HG03378 (cell line): ENCODE data around the gene IVD.

Experiments used
- ATAC-seq: cut with Tn5 transposase; IDR thresholded peaks from one replicate; pipeline ENCODE4 v1.9.1; 2021; ENCODE audit warnings: mild to moderate bottlenecking, moderate library complexity; ENCODE audit not compliant: unreplicated experiment

IVD gene

DNA sequence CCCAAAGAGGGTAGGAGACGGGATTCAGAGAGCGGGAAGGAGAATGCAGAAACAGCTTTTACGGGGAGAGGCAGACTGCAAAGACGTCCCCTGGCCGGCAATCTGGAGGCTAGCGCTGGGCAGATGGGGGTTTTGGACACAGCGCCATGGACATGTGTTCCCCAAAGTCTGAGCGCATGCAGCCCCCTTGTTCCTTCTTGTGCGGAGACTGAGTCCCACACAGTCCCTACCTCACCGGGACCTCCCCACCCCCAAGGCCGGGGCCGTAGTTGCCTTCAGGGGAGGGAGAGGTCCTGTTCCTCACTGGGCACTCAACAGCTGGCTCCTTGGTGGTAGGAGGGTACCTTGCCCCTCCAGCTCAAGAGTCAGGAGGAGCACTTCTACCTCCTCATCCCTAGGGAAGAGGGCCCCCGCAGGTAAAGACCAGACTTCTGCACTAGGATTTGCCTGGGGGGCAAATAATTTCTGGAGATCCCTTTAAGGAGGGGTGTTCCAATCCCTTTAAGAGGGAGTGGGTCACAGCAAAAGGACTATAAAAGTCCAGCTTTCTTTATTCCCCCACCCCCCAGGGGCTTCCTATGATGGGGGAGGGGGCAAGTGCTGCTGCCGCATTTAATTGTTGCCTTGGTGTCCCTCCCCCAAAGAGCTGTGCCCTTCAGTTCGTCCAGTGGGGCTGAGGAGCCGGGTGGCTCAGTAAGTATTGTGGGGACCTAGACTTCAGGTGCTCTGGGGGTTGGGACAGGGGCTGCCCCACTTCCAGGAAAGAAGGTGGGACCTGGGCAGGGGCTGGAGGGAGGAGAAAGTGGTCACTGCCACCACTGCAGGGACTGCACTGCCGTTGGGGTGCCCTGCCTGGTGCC is 31.5 kb downstream of the IVD start:
- ATAC-seq: no peak

DNA sequence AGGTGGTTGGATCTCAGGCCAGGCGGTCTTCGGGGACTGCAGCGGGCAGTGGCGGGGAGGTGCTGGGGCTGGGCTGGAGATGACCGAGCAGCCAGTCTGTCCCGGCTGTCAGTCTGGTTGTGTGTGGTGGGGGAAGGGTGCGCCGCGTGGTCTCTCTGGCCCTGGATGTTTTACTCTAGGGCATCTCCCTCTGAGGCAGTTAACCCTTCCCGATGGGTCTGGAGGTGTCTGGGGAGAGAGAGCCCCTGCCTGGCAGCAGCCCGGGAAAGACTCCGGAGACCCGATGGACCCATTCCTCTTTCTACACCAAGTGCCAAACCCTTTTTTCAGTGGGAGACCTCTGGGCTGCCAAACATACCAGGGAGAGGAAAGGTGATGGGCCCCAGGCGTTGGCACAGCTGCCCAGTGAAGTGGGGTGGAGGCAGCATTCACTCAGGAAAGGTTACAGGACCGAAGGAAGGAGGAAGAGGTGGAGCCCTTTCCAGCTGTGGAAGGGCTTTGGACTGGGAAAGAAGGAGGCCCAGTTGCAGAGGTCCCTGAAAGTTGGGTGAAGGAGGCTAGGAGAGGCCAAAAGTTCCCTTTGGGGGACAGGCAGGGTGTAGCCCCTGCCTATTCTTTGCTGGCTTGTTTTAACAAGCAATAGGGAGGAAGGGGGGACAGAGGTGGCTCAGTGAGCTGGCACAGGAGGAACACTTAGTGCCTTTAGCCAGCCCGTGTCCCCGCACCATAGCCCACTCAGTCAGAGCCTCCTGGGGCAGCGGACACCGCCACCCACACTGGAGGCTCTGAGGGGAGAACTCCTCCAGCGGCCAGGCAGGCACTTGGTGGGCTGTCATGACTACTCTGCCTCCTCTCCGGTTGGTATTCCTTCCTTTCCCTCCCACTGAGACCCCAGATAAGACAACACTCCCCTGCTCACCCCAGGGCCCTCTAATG is 32.4 kb downstream of the IVD start:
- ATAC-seq: no peak

DNA sequence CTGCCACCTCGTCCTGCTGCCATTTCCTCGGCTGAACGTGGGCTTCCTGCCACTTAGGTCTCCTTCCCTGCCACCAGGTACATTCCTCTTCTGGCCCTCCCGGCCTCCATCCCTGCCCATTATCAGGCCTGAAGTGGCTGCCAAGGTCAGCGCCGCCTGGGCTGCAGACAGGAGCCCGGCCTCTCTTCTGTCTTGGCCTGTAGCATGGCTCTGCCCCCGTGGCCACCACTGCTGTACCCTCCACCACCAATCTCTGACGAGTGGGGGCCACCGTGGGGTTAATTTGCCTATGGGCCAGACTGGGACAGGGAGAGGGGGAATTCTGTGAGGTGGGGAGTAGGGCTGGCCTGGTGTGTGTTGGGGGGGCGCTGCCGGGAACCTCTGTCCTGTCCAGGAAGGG is 33.1 kb downstream of the IVD start:
- no peak for ATAC-seq

DNA sequence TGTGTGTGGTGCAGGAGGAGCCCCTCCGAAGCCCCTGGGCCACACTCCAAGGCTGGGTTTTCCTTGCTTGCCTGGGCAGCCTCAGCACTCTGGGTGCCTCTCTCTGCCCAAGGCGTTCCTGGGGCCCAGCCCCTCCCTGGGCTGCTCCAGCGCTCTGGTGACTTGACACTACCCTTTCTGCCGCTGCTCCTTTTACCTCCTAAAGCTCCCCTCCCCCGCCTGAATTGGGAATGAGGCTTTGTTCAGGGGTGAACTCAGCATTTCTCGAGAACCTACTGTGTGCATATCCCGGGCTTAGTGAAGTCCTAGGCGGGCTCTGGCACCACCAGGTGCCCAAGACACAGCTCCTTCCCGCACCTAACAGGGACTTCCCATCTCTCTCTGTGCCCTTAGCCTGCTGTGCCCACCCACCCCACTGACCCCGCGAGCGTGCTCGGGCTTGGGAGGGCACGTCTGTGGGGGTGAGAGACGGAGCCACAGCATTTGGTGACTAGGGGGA is 33.9 kb downstream of the IVD start:
- ATAC-seq: no peak

DNA sequence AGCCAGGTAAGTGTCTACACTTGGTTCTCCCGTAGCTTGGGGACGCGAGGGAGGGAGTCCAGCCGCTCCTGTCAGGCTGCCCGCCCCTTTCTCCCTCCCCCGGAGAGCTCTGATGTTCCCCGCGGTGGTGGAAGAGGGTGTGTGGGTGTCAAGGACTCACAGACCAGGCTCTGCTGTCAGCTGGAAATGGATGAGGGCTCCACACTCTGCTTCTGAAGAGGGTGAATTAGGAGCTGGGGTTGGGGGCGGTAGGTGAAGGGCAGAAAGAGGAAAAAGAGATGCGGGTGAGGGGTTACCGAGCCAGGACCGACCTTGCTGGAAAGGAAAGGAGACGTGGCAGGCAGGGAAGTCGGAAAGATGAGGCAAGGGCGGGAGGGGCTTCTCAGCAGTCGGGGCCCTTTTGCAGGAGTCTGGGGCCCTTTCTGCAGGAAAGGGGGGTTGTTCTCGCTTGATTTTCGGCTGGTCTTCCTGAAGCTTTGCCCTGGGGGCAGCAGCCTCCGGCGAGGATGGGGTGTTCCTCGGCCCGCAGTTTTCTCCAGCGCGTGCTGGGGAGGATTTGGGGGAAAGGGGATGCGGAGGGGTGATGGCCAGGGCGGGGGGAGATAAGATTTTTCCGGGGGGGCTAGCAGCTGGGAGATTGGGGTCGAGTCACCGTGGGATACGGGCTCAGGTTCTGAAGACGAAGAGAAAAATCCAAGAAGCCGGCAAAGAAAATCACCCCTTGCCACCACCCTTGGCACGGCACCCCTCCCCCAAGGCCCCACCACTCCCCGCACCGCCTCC is 34.6 kb downstream of the IVD start:
- no peak for ATAC-seq

DNA sequence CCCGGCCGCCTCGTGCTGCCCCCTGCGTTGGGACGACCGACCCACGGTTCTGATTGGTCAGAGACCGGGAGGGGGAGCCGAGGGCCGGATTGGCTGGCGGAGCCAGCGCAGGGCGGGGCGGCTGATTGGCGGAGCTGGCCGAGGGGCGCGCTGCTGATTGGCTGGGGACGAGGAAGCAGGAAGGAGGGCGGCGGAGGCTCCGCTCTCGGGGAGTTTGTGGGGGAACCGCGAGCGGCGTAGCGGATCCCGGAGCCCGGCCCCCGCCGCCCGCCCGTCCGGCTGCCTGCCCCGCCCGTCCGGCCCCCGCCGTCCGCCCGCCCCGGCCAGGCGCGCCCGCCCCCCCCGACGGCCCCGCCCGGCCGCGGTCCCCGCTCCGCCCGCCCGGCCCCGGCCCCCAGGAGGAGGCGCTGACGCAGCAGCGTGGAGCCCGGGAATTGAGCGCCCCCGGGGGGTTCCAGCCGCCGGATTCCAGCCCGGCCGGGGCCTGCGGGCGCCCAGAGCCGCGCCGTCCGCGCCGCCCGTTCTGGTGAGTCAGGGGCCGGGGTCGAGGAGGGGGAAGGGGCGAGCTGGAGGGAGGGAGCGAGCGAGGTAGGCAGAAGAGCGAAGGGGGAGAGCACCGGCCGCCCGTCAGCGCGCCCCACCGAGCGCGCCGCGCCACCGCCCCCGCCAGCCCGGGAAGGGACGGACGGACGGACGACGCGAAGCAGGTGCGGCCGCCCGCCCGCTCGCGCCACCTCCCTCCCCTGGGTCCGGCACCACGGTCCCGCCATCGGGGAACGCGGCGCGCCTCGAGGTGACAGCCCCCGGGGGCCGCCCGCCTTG is 35.4 kb downstream of the IVD start, which contains the start of gene BAHD1:
BAHD1 (plus strand) TSS at position 211 of the 822 bp plus-strand sequence. CDS start 17,512 bp downstream, outside the sequence.
- ATAC-seq: peak; percentile 78

DNA sequence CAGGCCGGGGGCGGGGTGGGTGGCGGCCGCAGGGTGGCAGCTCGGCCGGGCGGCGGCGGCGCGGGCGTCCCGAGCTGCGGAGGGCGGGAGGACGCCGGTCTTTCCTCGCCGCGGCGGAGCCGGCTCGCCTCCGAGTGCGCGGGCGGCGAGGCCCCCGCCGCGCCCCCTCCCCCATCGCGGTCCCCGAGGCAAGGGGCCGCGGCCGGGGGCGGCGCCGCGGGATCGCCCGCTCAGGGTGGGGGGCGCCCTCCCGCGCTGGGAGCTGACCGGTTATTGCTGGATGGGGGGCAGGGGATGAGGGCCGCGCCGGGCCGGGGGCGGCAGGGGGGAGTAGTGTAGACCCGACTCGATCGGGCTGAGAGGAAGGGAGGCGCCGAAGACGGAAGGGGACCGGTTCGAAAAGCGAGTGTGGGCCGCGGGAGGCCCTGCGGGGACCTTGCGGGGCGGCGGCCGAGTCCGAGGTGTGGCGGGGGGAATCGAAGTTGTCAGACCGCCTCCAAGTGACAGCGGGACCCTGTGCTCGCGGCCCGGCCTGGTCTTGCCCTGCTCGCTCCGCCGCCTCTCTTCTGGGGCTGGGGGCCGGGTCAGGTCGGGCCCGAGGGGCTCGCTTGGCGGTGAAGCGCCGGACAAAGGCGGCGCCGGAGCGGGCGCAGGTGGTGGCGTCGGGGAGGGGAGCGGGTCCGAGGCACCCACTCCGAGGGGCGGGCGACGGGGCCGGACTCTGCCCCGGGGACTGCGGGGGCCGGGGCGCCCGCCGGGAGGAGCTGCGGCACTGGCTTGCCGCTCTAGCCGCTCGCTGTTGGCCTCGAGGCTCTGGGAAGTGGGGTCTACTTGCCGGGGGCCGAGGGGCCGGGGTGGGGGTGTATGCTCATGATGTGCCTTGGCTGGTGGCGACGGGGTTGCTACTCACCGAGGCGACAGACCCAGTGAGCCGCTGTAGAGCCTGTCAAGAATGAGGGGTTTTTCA is 36.3 kb downstream of the IVD start:
- no peak for ATAC-seq

DNA sequence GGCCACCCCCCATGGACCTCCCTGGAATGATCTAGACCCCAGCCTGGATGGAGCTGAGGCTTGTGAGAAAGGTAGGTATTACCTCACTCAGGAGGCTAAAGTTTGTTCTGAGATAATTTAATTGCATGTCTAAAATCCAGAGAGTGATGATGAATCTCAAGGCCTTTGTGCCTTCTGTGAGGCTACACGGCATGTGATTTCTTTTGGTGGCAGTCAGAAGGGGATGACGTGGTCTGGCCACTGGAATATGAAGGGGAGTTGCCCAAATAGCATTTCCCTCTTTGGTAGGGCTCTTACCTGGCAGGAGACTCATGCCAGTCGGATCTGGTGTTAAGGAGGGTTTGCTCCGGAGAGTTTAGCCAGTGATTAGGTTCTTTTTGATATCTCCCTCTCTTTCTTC is 37.7 kb downstream of the IVD start:
- ATAC-seq: no peak

DNA sequence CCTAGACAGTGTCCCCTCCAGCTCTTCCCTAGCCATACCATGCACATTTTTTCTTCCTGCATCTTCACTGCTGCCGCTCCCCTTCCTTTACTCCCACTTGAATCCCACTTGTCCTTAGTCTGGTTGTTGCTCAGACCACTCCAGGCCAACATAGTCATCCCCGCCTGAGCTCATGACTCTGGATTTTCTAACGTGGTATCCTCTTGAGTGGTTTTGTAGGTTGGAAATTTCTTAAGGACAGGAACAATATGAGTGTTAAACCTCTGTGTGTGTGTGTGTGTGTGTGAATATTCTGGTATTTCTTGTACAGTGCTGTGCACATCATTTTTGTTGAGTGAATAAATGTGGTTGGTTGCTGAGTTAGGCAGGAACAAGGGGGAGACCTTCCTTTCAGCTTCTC is 38.3 kb downstream of the IVD start:
- ATAC-seq: no peak

DNA sequence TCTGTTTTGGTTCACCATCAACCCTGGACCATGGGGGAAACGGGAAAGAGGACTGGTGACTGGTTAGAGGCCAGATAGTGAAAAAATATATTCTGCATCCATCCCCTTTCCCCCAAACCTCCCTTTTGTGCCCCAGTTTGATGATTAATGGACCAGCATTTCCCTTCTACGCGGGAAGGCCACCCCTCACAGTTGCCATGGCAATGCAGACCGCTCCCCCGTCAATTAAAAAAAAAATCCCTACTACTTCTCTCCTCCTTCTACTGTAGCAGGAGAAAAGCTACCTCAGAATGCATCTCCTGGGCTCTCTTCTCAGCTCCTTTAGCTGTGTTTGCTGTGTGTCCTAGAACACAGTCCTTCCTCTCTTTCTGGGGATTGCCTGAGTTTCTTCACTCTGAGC is 39.1 kb downstream of the IVD start:
- no peak for ATAC-seq

DNA sequence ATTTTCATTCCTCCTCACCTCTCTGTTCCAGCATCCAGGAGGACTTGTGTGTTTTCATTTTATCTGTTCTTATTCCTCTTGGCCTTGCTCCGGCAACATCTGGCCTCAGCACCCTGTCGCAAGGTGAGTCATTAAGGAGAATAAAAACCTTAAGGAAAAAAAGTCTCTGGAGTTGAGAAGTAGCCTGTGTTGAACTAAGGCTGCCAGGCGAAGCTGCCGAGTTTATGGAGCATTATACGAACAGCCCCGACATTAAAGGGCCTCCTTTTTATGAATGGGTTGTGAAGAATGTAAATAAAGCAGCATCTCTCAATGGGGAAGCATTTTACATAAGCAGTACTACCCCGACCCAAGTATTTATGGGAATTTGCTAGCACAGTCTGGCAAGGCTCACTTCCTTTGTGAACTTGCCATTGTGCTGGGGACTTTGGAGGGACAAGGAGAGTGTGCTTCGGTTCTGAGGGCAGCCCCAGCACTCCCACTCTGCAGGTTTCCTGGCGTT is 39.9 kb downstream of the IVD start:
- ATAC-seq: no peak

DNA sequence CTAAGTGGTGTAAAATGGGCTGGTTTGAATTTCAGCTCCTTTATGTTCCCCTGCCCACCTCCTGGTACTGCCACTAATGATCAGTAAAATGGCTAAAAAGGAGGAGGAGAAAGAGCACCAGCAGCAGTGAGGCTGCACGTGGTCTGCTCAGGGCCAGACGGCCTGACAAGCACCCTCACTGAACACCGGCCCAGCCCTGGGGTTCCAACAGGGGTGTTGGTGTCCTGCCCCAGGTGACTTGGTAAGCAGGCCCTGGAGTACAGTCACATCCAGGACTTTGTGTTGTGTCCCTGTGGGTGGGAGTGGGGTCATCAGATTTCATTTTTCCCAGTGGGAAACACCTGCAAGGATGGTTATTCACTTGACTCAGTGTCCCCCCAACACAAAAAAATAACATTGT is 40.5 kb downstream of the IVD start:
- no peak for ATAC-seq

DNA sequence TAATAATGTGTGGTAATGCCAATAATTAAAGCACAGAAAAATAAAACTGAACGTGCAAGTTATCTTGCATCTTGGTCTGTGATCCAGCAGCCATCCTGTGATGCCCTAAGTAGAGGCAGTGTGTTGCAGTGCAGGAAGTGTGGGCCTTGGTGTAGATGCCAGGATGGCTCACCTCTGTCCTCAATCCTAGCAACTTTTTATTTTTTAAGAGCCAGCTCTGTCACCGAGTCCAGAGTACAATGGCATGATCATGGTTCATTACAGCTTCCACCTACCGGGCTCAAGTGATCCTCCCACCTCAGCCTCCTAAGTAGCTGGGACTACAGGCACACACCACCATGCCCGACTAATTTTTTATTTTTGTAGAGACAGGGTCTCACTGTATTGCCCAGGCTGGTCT is 42.8 kb downstream of the IVD start:
- no peak for ATAC-seq

DNA sequence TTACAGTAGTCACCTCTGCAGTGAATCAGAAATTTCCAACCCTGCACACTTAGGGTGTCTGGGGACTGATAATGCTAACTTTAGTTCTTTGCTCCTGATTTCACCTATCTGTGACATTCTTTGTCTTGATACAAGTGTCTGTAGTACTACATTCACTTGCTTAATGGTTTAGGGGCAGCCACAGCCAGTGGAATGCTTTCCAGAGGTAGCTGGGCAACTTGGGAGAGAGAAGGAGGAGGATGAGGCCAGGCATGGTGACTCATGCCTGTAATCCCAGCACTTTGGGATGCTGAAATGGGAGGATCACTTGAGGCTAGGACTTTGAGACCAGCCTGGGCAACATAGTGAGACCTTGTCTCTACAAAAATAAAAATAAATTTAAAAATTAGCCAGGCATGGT is 43.7 kb downstream of the IVD start:
- no peak for ATAC-seq

DNA sequence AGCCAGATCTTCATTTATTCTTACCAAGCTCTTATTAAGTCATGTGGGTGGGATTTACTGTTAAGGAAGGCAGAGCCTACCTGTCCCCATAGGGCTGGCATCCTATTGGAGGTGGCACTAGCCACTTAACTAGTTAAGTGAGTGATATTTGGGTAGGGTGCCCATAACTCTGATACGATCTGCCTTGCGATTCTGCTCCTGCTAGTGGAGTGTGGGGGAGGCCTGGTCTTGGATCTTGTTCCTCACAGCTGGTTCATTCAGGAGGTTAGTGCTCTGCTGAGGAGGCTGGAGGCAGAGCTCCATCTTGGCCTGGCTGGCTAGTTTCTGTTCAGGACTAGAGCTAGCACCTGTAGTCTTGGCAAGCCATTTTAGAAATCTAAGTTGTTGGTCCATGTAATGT is 44.5 kb downstream of the IVD start:
- ATAC-seq: no peak

DNA sequence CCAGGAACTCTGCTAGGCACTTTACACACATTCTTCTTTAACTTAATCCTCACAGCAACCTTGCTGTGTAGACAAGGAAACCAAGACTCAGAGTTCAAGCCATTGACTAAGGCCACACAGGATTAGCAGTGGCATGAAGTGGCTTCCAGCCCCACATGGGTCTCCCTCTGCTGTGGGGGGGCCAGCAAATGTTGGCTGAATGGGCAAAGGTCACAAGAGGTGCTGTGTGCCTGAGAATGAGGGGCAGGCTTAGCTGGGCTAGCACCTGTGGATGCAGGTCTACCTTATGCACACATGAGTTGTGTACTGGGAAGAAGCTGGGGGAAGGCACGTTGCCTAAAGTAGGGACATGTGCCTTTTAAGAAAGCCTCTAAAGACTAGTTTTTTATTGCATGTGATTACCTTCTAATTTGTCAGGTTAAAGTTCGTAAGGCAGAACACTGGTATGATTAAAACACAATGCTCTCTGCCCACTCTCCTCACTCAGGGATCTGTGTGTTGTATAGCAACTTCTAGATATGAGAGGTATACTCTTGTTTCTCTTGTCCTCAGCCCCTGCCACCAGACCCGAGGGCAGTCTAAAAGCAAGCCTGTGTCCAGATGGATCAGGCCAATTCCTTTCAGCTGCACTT is 46.0 kb downstream of the IVD start:
- ATAC-seq: no peak

DNA sequence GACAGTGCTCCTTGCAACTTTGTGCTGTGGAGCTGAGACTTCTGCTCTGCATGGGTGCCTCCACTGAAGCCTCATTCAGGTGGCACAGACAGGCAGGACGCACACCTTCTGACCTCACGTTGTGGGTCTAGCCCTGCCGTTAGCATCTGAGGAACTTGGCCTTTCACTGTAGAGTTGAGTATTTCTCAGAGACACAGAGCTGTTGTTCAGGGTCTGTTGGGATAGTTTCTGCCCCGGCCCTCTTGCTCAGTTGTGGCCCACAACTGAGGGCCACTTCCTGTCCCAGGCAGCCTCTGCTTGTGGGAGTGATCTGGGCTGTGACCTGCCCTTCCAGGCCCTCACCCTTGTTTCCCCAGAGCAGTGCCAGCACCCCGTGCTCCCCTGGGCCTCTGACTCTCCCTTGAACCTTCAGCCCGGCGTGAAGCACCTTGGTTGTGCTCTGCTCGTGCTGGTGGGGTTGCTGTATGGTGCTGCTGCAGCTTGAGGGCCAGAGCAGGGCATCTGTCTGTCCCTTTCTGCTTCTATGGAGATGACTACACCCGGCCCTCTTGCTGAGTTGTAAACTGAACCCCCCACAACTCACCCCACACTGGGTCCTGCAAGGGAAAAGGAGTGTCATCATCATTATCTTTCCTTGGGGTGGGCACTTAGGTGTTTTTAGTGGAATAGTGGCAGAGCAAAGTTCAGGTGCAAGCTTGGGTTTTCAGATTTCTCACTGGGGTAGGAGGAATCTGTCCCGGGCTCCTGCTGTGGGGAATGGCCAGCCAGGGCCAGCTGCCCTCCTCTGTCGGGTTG is 46.9 kb downstream of the IVD start:
- ATAC-seq: no peak
